Measurements from ENCODE around the gene FGF9.

FGF9 gene

GRCh38 chr13:21675095-21675991, 4.5 kb downstream of the FGF9 start:
- DNase-seq: peak; percentile 29 to 30

DNA sequence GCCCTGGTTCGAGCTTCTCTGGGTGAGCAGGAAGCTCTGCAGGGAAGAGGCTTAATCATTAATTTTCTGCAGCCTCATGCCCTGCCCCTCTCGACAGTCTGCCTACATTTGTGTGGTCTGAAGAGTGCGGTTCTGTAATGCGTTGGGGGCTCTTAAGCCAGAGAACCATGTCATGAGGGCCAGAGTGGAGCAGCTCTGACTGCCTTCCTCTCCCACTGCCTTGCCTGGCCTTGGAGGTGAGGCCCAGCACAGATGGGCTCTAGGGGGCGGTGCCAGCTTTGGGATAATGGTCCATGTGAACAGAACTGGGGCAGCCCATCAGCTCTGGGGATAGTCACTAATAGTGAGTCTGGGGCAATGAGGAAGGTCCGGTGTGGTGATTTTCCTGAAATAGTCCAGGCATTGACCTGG, 5.7 kb downstream of the FGF9 start:
- DNase-seq: no peak

DNA sequence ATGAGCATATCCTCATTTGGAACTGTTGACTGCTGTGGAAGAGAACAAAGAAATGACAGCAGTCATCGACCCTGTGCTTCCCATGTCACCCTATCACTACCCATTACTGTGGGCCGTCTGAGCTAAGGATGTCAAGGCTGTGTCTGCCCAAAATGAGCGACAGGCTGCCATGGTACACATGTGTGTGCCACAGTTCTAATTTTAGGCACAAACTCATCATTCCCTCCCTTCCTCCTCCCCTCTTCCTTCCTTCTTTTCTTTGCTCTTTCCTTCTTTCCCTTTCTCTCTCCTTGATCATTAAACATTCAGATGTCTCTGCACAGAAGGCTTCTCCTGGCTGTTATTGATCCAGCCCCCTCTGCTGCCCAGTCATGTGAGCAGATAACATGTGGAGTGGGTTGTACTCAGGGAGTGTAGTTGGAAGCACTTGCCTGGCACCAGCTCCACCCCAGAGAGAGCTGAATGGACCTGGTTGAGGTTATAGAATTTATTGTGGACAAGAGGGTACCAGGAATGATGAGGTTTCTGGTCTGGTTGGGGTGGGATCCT, 6.3 kb downstream of the FGF9 start:
- no peak for DNase-seq

DNA sequence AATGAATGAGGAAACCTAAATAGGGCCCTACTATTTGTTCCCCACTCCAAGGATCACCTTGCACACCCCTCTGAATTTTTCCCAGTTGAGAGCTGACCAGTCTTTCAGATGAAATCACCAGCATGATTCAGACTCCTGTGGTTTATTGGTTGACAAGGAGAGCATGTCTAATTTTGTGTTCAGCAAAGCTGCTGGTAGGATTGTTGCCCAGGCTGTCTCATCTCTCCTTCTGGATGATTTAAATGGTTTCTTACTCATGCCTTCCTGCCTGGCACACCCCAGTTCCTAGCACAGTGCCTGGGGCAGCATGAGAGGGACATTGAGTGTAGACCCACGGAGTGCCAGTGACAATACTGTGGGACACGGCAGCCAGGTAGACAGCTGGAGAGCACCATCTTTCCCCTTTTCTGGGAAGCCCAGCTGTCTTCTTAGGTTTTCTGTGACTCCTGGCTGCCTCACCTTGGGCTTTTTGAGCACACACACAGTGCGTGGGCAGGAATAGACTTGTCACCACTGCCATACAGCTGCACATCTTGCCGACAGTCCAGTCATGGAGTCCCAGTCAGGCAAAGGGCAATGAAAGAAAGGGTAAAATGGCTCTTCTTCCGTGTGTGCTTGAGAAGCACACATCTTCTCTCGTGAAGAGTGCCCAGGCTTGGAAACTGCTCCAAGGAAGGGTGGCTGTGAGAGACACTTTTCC, 12.3 kb downstream of the FGF9 start:
- no peak for DNase-seq

- no peak for DNase-seq
Observed at GRCh38 chr13:21684576-21684975, 13.7 kb downstream of the FGF9 start.

DNA sequence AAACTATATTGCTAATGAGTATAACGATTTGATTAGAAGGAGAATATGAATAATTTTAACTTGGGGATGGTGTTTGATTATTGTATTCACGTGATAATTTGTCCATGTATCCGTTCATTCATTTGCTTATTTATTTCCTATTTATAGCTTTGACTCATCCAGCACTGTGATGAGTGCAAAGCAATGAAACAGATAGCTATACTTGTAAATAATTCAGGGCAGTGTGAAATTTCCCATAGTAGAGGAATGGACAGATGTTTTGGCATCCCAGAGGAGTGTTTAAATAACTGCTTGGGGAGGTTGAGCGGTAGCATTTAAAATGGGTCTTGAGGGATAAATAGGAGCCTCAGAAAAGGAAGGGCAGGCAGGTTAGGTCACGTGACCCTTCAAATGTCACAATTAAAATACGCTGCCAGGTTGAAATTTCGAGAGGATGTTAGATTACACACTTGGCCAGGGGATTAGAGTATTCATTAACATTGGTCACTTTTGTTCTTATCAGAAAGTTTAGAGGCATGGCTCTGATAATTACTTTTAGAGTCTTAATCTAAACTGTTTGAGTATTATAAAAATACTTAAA, 14.7 kb downstream of the FGF9 start:
- DNase-seq: no peak

GRCh38 chr13:21686751-21687391, 16.0 kb downstream of the FGF9 start:
- no peak for DNase-seq

DNA sequence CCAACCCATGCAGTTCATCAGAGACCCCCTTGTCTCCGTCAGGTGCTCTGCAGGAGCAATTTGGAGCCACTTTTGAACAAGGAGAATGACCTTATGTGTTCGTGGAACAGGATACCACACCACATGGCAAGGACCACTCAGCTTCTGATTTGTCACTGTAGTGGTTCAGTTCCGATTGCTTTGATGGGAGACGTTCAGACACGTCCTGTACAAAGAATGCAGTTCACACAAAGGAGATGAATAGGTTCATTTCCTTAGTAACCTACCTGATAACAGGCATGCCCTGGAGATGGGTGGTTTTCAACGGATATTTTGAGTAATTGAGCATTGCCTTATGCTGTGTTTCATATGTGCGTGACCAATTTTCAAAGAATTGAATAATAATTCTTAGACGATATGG, 17.2 kb downstream of the FGF9 start:
- DNase-seq: no peak

GRCh38 chr13:21689097-21689496, 18.2 kb downstream of the FGF9 start:
- no peak for DNase-seq

DNA sequence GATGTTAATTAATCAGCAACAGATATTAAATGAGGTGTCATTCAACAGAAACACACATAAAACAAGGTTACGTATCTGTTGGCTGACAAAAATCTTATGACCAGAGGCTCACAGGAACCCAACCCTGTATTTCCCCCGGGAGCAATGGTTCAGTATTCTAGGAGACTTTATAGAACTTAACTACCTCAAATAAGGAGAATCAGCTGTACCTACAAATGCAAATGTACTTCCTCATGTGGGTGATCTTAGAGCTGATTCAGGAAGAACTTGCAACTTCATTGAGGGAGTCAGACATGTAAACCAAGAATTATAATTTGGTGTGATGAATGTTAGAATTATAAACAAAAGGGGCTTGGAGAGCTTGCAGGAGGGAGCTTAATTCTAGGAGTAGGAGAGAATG, 20.1 kb downstream of the FGF9 start:
- no peak for DNase-seq

DNA sequence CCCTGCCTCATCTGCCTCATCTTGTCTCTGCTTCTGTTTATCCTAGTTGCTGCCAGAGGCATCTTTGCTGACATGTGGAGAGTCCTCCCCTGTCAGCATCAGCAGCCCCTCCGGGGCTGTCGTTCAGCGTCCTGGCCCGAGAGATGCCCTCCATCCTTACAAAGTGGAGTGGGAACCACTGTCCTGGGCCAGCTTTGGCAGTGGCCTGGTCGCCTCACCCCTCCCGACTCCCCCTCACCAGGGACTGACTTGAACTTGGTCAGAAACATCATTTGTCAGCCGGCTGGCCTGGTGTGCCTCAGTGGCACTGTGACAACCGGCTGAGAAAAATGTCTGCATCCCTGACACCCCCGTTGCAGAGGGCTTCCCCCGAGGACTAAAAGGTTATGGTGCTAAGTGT, 20.6 kb downstream of the FGF9 start:
- no peak for DNase-seq

GRCh38 chr13:21691928-21692327, 21.1 kb downstream of the FGF9 start:
- no peak for DNase-seq

DNA sequence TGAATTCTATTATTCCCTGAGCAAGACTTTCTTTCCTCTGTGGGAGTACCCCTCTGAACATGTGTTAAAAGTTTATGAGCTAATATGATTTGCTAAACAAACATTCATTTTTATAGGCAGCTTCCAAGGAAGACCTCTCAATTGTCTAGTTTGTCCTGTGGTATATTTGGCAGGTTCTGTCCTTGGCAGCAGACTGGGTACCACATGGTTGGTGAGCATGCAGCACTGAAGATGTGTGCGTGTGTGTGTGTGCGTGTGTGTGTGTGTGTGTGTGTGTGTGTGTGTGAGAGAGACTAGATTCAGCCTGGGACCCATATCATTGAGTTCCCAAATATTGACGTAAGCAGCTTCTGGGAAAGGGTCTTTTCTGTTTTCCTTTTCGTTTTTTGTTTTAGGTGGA, 24.0 kb downstream of the FGF9 start:
- no peak for DNase-seq

DNA sequence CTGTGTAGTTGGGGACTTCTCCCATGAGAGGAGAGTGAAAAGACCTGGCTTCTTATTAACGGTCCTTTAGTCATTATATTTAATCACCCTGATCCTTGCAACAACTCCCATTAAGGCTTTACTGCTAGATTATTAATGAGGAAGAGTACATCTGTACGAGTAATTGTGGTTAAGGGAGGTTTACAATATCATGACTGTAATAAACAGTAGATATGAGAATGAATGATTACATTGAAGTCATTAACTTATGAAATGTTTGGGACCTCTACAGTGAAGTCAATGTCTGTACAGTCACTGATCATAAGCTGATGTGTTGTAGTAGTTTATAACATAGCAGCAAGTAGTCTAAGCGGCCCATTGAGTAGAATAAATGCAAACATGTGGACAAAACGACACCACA, 24.7 kb downstream of the FGF9 start:
- no peak for DNase-seq

- DNase-seq: no peak
Observed at GRCh38 chr13:21696865-21697448, 26.1 kb downstream of the FGF9 start.

GRCh38 chr13:21698817-21699679, 28.2 kb downstream of the FGF9 start:
- no peak for DNase-seq

GRCh38 chr13:21701460-21701859, 30.6 kb downstream of the FGF9 start:
- no peak for DNase-seq

GRCh38 chr13:21703846-21704245, 33.0 kb downstream of the FGF9 start:
- no peak for DNase-seq

- DNase-seq: no peak
Observed at GRCh38 chr13:21707586-21707985, 36.7 kb downstream of the FGF9 start.

- DNase-seq: no peak
Observed at GRCh38 chr13:21709697-21710096, 38.8 kb downstream of the FGF9 start.

DNA sequence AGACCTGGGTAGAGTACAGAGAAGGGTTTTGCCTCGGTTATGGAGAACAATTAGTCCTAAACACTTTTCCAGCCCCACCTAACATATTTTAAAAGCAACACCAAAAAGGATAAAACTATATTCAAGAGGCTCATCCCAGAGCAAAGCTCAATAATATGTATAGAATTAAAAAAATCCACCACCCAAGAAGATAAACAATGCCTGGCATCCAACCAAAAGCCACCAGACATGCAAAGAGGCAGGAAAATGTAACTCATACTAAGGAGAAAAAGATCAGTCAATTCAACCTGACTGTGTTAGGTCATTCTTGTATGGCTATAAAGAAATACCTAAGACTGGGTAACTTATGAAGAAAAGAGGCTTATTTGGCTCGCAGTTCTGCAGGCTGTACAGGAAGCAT, 39.3 kb downstream of the FGF9 start:
- DNase-seq: no peak

DNA sequence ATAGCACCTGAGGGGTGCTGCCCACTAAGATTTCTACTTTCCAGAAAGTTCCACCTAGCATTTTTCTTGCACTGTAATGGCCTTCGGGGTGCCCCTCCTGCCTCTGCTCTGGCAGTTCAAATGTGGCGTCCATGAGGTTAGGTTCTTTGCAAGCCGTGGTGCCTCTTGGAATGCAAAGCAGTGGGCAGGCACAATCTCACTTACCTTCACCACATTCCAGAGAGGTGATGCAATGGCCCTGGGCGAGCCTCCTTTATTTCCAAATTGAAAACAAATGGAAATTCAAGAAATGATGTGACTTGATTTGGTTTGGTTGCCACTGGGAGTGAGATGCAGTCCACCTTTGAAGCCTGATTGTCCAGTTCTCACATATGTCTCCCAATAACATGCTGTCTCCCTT, 46.9 kb downstream of the FGF9 start:
- no peak for DNase-seq
